HG03378 (cell line): Measurements from ENCODE around the gene RAP1GDS1.
"Not testable (repeated sequence)": the region's sequence is repeated elsewhere in the genome, so short reads cannot be mapped to it uniquely, and the experiment has no call there.

Source experiments
- ATAC-seq: cut with Tn5 transposase; IDR thresholded peaks from one replicate; pipeline ENCODE4 v1.9.1; 2021; ENCODE audit warnings: mild to moderate bottlenecking, moderate library complexity; ENCODE audit not compliant: unreplicated experiment

The RAP1GDS1 gene

DNA sequence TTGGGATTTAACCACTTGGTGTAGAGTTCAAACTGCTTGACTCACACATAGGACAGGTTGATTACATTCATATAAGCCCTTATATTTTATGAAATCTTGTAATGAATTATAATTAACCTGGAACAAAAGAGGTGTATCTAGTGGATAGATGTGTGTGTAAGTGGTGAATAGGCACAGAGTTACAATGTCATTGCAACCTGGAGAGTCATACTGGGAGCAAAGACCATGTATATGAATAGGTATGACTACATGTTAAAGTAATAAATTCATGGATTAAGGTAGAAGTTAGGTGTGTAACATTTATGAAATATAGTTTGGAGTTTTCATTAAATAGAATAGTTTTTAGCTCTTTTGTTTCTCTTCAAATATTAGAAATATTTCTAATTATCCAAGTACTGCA is 26.1 kb downstream of the RAP1GDS1 start:
- ATAC-seq = no peak

DNA sequence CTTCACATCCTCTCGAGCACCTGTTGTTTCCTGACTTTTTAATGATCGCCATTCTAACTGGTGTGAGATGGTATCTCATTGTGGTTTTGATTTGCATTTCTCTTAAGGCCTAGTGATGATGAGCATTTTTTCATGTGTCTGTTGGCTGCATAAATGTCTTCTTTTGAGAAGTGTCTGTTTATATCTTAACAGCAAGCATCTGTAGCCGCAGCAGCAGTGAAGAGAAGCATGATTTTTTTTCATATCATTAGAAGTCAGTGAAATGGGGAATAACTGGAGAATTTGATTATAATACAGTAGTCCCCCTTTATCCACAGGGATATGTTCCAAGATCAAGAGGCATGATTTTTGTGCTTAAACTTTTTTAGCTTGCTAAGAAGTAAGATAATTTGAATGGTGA is 27.5 kb downstream of the RAP1GDS1 start:
- ATAC-seq = not testable (repeated sequence)

DNA sequence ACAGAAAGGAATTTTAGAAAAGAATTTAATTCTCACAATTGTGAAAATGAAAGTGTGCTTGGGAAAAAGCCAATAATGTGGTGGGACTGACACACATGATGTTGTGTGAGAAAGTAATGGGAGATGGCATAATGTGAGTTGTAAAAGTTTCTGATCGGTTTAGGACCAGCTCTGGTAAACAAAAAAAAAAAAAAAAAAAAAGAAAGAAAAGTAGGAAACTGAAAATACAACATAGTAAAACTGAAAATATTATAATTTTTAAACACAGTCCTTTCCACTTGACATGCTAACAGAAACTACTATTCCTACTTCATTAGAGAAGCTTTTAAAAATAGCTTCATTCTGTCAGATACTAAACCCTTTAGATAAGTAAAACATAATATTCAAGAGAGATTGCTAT is 28.2 kb downstream of the RAP1GDS1 start:
- ATAC-seq = peak; percentile 68

DNA sequence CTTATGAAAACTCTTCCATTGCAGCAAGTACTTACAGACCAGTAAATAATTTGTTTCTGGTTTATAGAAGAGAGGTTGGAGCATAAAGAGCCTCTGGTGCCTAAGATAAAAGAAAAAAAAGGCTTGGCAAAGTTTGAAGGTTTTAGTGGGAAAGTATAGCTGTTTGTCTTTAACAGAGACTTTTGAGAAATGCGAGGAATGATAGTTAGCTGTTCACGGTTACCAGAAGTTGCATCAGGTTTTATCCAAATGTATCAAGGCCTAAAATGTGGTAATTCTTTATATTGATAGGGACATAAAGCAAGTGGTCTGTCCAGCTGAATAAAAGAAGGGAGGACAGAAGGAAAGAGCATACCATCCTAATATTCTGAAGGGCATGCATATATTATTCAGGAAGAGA is 29.3 kb downstream of the RAP1GDS1 start:
- no peak for ATAC-seq

DNA sequence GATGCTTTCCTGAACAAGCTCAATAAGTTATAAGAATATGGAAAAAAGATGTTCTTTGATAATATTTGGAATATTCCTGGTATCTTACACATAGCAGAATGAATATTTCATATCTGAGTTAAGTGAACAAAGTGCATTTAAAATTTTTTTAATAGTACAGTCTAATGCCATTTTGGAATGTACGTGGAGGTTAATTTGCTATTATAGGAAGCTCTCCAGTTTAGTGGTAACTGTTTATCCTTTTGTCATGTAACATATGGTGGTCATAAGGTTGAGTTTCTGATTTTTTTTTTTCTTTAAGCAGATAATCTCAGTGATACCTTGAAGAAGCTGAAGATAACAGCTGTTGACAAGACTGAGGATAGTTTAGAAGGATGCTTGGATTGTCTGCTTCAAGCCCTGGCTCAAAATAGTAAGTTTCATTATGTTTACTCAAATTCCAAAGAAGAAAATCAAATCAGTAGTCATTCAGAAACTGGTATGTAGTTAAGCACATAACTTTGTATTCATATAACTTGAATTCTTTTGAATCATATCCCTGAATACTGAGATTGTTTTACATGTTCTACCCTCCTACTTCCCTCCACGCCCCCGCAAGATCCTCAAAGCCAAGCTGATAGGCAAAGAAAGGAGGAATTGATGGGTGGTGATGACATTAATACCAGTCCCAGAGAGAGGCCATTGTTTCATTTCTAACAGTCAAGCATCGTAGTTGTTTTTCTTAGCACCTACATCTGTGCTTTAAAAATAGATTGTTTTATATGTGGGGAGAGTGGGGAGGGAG is 32.1 kb downstream of the RAP1GDS1 start:
- ATAC-seq = no peak

DNA sequence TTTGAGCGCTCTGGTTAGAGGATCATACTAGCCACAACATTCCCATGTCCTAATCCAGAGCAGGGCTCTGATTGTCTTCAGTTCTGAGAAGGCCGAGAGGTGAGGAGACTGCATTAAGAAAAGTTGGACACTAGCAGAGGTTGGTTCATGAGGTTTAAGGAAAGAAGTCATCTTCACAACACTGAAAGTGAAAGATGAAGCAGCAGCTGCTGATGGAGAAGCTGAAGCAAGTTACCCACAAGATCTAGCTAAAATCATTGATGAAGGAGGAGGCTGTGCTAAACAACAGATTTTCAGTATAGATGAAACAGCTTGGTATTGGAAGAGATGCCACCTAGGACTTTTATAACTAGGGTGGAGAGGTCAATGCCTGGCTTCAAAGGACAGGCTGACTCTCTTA is 36.8 kb downstream of the RAP1GDS1 start:
- no peak for ATAC-seq

DNA sequence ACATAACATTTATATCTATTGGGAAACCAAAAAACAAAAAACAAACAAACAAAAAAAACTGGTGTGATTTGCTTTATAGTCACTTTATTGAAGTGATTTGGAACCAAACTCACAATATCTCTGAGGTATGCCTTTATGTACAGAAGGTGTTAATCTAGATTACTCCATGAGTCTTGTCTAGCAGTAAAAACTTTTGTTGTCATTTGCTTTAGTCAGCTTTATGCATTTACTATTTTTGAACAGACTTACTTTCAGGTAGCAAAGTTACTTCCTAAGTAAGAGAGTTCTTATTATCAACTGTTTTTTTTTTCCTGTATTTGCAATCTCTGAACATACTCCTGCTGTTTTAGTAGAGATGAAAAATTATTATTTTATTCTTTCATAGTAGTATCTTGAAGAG is 39.5 kb downstream of the RAP1GDS1 start:
- ATAC-seq = no peak

DNA sequence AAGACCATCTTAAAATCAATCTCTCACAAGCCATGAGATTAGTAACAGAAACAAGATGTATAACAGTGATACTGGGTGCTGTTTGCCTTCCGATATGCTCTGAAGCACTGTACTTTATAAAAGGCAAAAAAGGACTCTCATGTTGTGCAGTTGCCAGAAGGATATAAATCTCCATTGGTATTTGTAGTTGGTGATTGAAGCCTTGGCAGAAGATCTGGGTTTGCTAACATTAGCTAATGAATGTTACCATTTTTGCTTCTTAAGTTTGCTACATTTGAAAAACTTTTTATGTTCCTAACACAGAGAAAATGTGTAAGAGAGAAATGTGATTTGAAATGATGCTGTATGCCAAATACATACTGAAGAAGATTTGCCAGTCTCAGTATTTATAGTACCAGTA is 44.4 kb downstream of the RAP1GDS1 start:
- no peak for ATAC-seq

DNA sequence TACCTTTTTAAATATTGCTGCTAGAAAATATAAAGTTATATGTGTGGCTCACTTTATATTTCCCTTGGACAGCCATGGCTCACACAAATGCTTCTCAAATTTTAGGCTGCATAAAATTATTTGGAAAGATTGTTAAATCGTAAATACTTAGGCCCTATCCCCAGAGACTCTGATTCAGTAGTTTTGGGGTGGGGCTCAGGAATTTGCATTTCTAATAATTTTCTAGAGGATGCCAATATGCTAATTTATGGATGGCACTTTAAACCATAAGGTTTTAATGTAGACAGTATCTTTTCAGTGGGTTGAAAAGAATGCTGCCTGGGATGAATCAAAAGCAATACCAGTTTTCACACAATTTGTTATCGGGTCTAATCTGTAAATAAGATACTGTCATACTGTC is 49.7 kb downstream of the RAP1GDS1 start:
- ATAC-seq = no peak

DNA sequence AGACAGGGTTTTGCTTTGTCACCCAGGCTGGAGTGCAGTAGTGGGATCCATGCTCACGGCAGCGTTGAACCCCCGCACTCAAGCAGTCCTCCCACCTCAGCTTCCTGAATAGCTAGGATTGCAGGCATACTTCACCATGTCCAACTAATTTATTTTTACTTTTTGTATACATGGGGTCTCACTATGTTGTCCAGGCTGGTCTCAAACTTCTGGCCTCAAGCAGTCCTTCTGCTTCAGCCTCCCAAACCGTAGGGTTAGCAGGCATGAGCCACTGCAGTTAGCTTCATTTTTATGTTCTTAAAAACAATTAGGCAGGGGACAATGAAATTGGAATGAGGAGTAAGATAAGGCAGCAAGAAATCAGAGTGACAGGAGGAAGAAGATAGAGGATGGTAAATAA is 50.5 kb downstream of the RAP1GDS1 start:
- ATAC-seq = no peak

DNA sequence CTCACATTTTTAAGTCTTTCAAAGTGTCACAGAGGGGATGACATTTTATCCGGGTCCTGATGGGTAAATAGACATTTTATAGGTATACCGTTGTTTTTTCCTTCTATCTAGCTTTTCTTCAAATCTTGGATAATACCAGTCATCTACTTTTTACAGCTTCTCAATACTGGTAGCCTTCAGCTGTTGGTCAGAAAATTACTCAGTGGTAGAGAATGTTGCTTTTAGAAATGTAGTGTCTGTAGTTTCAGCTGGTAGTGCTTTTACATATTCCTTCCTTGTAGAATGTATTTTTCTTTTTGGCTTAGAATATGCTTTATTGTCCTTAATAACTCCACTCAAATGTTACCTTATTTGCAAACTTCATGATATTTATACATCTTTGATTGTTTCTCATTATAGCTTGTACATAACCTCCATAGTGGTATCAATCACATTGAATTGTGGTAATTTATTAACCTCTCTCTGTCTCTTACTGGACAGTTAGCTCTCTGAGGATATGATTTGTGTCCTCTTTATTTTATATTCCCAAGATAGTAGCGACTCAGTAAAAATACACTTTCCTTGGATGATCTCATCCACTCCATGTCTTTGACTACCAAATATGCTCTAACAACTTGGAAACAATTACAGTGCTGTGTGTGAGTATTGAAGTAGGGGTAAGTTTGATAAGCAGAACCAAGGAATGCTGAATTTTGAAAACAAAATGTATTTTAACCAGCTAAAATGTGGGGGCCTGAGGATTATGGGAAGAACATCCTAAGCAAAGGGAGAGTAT is 53.8 kb downstream of the RAP1GDS1 start:
- no peak for ATAC-seq

DNA sequence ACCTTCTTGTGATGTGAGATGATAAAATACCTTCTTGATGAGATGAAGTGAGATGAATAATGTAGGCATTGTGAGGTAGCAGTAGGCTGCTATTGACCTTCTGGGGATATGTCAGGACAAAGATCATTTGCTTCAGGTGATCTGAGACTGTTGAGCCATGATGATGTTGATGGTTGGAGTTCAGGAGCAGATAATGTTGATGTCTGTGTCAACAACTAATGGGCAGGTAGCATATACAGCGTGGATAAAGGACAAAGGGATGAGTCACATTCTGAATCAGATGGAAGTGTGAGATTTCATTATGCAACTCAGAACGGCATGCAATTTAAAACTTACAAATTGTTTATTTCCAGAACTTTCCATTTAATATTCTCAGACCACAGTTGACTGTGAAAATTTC is 57.3 kb downstream of the RAP1GDS1 start:
- ATAC-seq = no peak

DNA sequence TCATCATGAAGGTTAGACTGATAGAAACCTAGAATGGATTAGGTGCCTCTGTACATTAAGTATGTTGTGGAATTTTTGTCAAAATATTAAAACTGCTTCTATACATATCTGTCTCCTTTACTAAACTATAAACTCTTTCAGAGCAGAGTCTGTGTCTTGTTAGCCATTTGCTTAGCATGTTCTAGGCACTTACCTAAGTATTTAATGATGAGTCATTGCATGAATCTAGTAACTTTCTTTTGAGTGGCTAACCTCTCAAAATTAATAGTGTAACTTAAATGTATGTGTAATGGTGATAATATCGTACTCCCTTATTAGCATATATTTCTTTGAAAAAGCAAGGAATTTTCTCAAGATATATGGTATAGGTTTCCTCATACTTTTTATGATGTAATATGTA is 57.8 kb downstream of the RAP1GDS1 start:
- no peak for ATAC-seq

DNA sequence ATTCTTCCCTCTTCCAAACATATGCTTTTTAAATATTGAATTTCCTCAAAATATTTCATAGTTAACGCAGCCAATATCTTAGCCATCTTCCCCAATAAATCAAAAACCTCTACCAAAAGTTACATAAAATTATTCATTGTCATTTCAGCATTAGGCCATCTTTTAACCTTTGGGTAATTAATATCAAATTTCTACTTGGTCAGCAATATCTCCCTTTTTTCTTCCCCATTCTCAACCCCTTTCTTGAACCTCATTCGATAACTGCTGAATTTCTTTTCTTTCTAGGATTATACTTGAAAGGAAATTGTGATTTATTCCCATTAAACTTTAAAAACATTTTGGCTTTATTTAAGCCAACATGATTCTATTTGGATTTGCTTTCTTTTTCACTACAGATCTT is 65.0 kb downstream of the RAP1GDS1 start:
- ATAC-seq = no peak

DNA sequence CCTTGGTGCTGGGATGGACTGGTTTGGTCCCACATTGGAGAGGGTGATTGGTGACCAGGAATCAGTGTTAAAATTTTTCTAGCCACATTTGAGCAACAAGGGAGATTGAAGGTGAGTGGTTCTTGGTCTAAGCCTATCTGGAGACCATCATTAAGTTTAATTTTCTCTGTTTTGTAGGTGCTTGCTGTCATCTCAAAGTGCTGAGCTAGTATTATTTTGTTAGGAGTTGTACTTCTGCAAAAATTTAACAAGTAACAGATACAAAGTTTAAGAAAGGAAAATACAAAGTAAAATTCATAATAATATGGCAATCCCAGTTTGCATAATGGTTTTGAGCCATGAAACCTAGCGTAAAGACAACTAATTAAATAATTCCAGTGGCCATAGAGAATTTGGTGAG is 66.5 kb downstream of the RAP1GDS1 start:
- no peak for ATAC-seq

DNA sequence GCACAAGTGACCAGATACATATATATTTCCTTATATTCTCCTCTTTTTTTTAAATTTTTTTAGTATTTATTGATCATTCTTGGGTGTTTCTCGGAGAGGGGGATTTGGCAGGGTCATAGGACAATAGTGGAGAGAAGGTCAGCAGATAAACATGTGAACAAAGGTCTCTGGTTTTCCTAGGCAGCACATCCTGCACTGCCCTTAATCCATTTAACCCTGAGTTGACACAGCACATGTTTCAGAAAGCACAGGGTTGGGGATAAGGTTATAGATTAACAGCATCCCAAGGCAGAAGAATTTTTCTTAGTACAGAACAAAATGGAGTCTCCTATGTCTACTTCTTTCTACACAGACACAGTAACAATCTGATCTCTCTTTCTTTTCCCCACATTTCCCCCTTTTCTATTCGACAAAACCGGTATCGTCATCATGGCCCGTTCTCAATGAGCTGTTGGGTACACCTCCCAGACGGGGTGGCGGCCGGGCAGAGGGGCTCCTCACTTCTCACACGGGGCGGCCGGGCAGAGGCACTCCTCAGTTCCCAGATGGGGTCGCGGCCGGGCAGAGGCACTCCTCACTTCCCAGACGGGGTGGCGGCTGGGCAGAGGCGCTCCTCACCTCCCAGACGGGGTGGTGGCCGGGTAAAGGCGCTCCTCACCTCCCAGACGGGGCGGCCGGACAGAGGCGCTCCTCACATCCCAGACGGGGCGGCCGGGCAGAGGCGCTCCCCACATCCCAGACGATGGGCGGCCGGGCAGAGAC is 68.9 kb downstream of the RAP1GDS1 start:
- not testable (repeated sequence) for ATAC-seq

DNA sequence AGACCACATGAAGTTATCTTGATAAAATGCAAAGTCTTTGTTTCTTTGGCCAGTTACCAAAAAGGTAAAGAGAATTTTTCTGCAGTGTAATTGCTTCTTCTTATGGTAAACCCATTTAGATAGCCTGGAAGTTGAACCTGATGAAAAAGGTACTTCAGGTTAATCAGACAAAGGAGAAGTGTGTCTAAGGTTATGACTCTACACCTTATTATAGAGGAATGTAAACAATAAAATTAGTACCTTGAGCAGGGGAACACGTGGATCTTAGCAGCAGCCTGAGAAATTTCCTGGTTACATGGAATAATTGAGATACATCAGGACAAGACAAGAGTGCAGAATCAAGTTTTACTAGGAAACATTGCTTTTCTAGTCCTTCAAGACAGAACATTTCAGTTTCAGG is 70.8 kb downstream of the RAP1GDS1 start:
- no peak for ATAC-seq

DNA sequence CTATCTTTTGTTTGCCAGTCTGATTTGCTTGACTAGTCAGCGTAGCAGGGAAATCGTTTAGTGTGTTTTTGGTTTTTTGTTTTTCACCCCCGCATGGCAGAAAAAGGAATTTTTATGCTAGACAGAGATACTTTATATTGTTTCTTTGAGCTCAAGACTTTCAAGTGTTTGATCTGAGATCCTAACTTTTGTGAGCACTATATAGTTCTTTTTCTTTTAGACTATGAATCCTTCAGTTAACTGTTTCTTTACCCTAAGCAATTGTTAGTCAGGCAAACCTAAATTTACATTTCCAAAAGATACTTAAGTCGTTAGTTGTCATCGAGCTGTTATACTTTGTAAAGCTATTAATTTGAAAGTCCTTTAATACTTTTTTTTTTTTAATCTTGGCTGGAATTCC is 73.3 kb downstream of the RAP1GDS1 start:
- no peak for ATAC-seq

DNA sequence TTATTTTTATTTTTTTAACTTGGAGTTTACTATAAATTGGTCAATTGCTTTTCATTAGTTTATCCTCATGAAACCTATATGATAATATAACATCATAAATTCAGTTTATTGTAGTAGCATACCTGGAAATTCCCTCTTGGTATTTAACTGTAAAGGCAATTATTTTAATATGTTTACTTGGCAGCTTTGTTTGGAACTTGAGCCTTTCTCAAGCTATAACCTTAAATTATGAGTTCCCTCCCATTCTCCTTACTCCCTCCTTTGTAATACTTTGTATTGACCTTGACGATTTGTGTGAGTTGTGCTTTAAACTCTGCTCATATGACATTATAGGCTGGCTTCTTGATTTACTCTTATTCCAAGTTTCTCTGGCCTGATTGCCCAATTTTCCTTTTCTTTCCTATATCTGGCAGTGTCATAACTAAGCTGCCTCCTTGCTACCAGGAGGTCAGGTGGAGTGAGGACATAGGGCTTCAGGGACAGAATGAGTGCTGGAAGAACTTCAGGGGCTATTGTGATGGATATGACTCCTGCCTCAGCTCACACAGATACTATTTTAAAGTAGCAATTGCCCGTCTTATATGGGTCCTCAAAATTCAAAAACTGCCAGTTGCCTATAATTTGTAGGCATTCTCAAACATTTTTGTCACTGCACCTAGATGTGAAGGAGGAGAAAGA is 77.7 kb downstream of the RAP1GDS1 start:
- no peak for ATAC-seq

DNA sequence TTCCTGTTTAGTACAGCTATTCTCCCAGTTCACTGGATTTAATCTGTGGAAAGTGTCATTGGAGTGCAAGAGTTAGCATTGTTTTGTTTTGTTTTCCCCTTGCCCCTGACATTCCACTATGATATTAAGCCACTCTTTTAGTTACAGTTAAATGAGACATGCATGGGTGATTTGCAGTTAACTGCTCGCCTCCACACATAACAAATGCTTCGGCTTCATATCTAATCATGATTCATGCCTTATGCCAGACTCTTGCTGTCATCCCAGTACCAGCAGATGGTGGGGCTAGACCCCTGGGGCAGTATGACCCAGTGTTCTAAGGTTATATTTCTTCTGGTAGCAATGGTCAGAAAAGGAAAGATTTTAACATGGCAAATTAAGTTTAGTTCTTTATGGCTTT is 80.1 kb downstream of the RAP1GDS1 start:
- no peak for ATAC-seq

DNA sequence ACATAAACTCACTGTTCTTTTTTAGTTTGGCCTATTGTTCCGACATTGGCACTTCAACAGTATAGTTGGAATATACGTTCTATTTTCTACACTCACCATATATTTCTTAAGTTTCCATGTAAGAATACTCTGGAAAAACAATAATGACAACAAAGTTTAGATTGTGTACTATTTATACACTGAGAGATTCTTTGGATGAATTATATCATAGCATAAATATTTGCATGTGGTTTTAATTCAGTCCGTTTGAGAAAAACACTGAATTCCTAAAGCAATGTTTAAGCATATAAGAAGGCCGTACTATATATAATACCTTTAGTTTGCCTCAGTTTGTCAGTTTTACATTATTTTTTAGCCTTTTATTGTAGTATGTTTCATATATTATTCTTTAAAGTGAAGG is 82.4 kb downstream of the RAP1GDS1 start:
- no peak for ATAC-seq
